GM23338 (cell line): Measurements from ENCODE around the gene MYL12B. TPM values are rescaled to one million over a fixed set of nuclear protein-coding genes. Genes with fewer than 3 reads are reported as not detected.

ENCODE experiments used
- ATAC-seq: fragments of 200-7000 bp; cut with Tn5 transposase; 3 replicates; pipeline ENCODE4 v1.9.1; 2020
- DNase-seq: peaks from one replicate; pipeline ENCODE4 v3.0.0-alpha.2; 2015; ENCODE audit warnings: low spot score
- H2AFZ ChIP-seq: fragments of 200-600 bp; sonication (generic); 2 replicates; pipeline ENCODE4 v1.8.0; 2016; ENCODE audit warnings: antibody characterized with exemption, mild to moderate bottlenecking, moderate library complexity
- H3F3A ChIP-seq: fragments of 200-600 bp; sonication (generic); replicated peaks from 2 replicates; pipeline ENCODE4 v1.8.0; 2017; ENCODE audit warnings: antibody characterized with exemption, mixed run types, low read depth
- H3K27ac ChIP-seq: fragments of 200-600 bp; sonication (generic); 2 replicates; pipeline ENCODE4 v1.6.1; 2016; ENCODE audit warnings: low read depth
- H3K27me3 ChIP-seq: fragments of 200-600 bp; sonication (generic); 2 replicates; pipeline ENCODE4 v1.8.0; 2016; ENCODE audit warnings: mild to moderate bottlenecking, mixed run types, moderate library complexity; ENCODE audit not compliant: insufficient read depth
- H3K36me3 ChIP-seq: fragments of 200-600 bp; sonication (generic); 2 replicates; pipeline ENCODE4 v1.8.0; 2016; ENCODE audit warnings: mild to moderate bottlenecking; ENCODE audit not compliant: insufficient read depth
- H3K4me1 ChIP-seq: fragments of 200-600 bp; sonication (generic); 2 replicates; pipeline ENCODE4 v1.8.0; 2016; ENCODE audit warnings: mild to moderate bottlenecking, moderate library complexity; ENCODE audit not compliant: insufficient read depth
- H3K4me2 ChIP-seq: fragments of 200-600 bp; sonication (generic); 2 replicates; pipeline ENCODE4 v1.7.1; 2017; ENCODE audit warnings: mixed run types
- H3K4me3 ChIP-seq: fragments of 200-600 bp; sonication (generic); 2 replicates; pipeline ENCODE4 v1.6.1; 2016; ENCODE audit warnings: mixed run types
- H3K79me2 ChIP-seq: fragments of 200-600 bp; sonication (generic); replicated peaks from 2 replicates; pipeline ENCODE4 v1.8.0; 2017; ENCODE audit warnings: mild to moderate bottlenecking; ENCODE audit not compliant: insufficient read depth
- H3K9me2 ChIP-seq: fragments of 200-600 bp; sonication (generic); 2 replicates; pipeline ENCODE4 v1.8.0; 2017; ENCODE audit not compliant: insufficient read depth
- H4K20me1 ChIP-seq: fragments of 200-600 bp; sonication (generic); replicated peaks from 2 replicates; pipeline ENCODE4 v1.8.0; 2017; ENCODE audit warnings: mild to moderate bottlenecking; ENCODE audit not compliant: insufficient read depth
- H3K27ac Mint-ChIP-seq: 2 replicates; pipeline ENCODE4 v1.8.0; 2020; ENCODE audit warnings: inconsistent platforms, mild to moderate bottlenecking, moderate library complexity, mixed read lengths
- H3K27me3 Mint-ChIP-seq: 3 replicates; pipeline ENCODE4 v1.8.0; 2022; ENCODE audit warnings: low read depth, mild to moderate bottlenecking, moderate library complexity, mixed read lengths, inconsistent platforms; ENCODE audit not compliant: insufficient read depth, poor library complexity
- H3K36me3 Mint-ChIP-seq: 3 replicates; pipeline ENCODE4 v1.8.0; 2021; ENCODE audit warnings: low read depth, mild to moderate bottlenecking, inconsistent platforms, moderate library complexity, mixed read lengths
- H3K4me1 Mint-ChIP-seq: 3 replicates; pipeline ENCODE4 v1.8.0; 2020; ENCODE audit warnings: mild to moderate bottlenecking, inconsistent platforms, mixed read lengths
- H3K4me3 Mint-ChIP-seq: 3 replicates; pipeline ENCODE4 v1.8.0; 2021; ENCODE audit warnings: moderate library complexity, mild to moderate bottlenecking, inconsistent platforms, mixed read lengths
- H3K9me3 Mint-ChIP-seq: 3 replicates; pipeline ENCODE4 v1.8.0; 2020; ENCODE audit warnings: moderate library complexity, mild to moderate bottlenecking, inconsistent platforms, mixed read lengths
- CREB1 ChIP-seq: fragments of 250-450 bp; sonication (Bioruptor Pico); IDR thresholded peaks from 2 replicates; pipeline ENCODE4 v1.5.0; 2020; ENCODE audit warnings: low read depth, mild to moderate bottlenecking, moderate library complexity
- ETS1 ChIP-seq: IDR thresholded peaks from 2 replicates; pipeline ENCODE4 v1.6.1; 2016; ENCODE audit warnings: antibody characterized with exemption
- EZH2phosphoT487 ChIP-seq: fragments of 200-600 bp; sonication (generic); IDR thresholded peaks from one replicate; pipeline ENCODE4 v1.8.1; 2018; ENCODE audit warnings: antibody characterized with exemption; ENCODE audit not compliant: unreplicated experiment
- ZNF331 ChIP-seq: fragments of 250-450 bp; sonication (Bioruptor Pico); IDR thresholded peaks from 2 replicates; pipeline ENCODE4 v1.5.0; 2020; ENCODE audit warnings: low read depth, mild to moderate bottlenecking, moderate library complexity
- ZNF462 ChIP-seq: fragments of 250-450 bp; sonication (Bioruptor Pico); IDR thresholded peaks from 2 replicates; pipeline ENCODE4 v1.5.0; 2020; ENCODE audit warnings: mild to moderate bottlenecking, moderate library complexity
- polyA plus RNA-seq: library from polyadenylated mRNA; unstranded; fragments of >200 nt; fragmentation: Nextera tagmentation; extraction: Ambion mirVana; gene quantifications from 2 replicates; pipeline ENCODE4 v1.2.1, GENCODE V29; 2016
- total RNA-seq: library from RNA; depleted of rRNA; stranded (reverse); fragments of >200 nt; shearing (Covaris generic); gene quantifications from 2 replicates; pipeline ENCODE4 v1.2.3, GENCODE V29; 2014
- TF ChIP-seq, protein P1 (sequence below): IDR thresholded peaks from one replicate; pipeline ENCODE4 v1.6.1; 2018; ENCODE audit warnings: antibody characterized with exemption; ENCODE audit not compliant: unreplicated experiment

MYL12B gene
- total and polyA plus RNA-seq, 2 experiments from 2014 or later = 165 to 330 TPM

DNA sequence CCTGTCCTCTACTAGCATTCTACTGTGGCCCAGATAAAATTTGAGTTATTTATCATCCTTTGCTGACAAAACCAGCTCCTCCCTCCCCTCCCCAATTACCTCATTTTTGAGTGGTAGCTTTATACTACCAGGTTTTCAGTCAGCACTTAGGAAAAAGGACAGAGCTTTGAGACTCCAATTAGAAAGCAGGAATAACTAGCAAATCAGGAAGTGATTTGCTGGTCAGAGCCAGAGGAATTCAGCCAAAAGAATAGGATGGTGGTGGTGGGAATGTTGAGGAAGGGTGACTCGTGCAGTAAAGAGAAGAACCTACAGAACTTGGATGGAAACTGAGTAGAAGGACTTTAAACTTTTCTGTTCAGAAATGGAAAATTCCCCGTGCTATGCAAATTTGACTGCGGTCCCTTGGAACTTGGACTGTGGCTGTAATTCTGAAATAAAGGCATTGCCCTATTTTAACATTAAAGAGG is 3.7 kb downstream of the MYL12B start:
- Mint-ChIP-seq H3K27ac (peak overlapping the region; percentile 3; the same call in 1 of the 2 replicates), H3K4me3 (peak overlapping the region; percentile 5; the same call in 1 of the 3 replicates), H3K36me3 (no peaks in the 10 kb centered on the region; the same call in 2 of the 3 replicates), H3K9me3 (no peaks in the 10 kb centered on the region), H3K4me1 (peaks cover 50% of the 10 kb centered on the region), H3K27me3 (peaks cover 6% of the 10 kb centered on the region)
- Histone ChIP-seq H3K36me3 (no peaks in the 10 kb centered on the region), H3K4me2 (no peak overlapping the region), H3F3A (no peaks in the 10 kb centered on the region), H3K27me3 (no peaks in the 10 kb centered on the region), H3K27ac (no peak overlapping the region), H3K4me1 (peaks cover 14% of the 10 kb centered on the region), H3K79me2 (peaks cover 82% of the 10 kb centered on the region), H4K20me1 (peaks cover 49% of the 10 kb centered on the region), H3K9me2 (no peaks in the 10 kb centered on the region), H2AFZ (no peak overlapping the region), H3K4me3 (no peak overlapping the region)
- no peak for ATAC-seq
- no peak for TF ChIP-seq ZNF331 (CRISPR knock-in tag)
- no peak for TF ChIP-seq EZH2phosphoT487
- no peak for TF ChIP-seq ETS1
- no peak for TF ChIP-seq CREB1
- TF ChIP-seq, protein P1, sequence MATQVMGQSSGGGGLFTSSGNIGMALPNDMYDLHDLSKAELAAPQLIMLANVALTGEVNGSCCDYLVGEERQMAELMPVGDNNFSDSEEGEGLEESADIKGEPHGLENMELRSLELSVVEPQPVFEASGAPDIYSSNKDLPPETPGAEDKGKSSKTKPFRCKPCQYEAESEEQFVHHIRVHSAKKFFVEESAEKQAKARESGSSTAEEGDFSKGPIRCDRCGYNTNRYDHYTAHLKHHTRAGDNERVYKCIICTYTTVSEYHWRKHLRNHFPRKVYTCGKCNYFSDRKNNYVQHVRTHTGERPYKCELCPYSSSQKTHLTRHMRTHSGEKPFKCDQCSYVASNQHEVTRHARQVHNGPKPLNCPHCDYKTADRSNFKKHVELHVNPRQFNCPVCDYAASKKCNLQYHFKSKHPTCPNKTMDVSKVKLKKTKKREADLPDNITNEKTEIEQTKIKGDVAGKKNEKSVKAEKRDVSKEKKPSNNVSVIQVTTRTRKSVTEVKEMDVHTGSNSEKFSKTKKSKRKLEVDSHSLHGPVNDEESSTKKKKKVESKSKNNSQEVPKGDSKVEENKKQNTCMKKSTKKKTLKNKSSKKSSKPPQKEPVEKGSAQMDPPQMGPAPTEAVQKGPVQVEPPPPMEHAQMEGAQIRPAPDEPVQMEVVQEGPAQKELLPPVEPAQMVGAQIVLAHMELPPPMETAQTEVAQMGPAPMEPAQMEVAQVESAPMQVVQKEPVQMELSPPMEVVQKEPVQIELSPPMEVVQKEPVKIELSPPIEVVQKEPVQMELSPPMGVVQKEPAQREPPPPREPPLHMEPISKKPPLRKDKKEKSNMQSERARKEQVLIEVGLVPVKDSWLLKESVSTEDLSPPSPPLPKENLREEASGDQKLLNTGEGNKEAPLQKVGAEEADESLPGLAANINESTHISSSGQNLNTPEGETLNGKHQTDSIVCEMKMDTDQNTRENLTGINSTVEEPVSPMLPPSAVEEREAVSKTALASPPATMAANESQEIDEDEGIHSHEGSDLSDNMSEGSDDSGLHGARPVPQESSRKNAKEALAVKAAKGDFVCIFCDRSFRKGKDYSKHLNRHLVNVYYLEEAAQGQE = peak; percentile 56
- 0 out of 2 replicates have a peak, but pooled peaks have one; percentile 22 for TF ChIP-seq ZNF462 (CRISPR knock-in tag)
- DNase-seq = peak; percentile 60
